ENCODE measurements around the gene EXOSC7.

The EXOSC7 gene

DNA sequence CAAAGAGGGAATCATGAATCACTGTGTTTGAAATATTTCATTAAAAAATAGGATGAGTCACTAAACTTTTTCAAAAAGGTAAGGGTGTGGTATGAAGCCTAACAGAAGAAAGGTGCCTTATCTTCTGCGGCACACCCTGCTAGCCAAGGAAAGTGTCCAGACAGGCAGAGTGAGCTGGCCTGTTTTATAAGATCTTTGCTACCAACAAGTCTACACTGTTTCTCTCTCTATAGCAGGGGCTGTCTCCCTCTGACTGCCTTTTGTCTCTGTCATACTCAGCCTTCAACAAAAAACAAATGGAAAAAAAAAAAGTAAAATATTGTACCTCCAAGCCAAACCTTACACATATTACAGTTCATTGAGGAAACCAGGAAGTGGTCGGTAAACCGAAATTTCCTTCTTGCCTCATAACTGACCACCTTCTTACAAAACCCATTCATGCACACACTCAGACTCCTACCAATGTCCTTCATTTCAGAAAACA lies 9.2 kb upstream of the EXOSC7 start:
- TF ChIP-seq, protein P1, sequence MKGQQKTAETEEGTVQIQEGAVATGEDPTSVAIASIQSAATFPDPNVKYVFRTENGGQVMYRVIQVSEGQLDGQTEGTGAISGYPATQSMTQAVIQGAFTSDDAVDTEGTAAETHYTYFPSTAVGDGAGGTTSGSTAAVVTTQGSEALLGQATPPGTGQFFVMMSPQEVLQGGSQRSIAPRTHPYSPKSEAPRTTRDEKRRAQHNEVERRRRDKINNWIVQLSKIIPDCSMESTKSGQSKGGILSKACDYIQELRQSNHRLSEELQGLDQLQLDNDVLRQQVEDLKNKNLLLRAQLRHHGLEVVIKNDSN (IDR thresholded peaks at IDR 0.05) = no peak
- TF ChIP-seq ZBTB7A (IDR thresholded peaks at IDR 0.05; ENCODE audit: low read depth) = no peak
- TF ChIP-seq YY1 (IDR thresholded peaks at IDR 0.05; ENCODE audit: low read depth) = no peak
- TF ChIP-seq TEAD4 (IDR thresholded peaks at IDR 0.05) = no peak
- no peak for TF ChIP-seq REST (IDR thresholded peaks at IDR 0.05; ENCODE audit: low read depth)
- TF ChIP-seq NFIC (IDR thresholded peaks at IDR 0.05) = no peak
- TF ChIP-seq TCF12 (IDR thresholded peaks at IDR 0.05; ENCODE audit: low read depth) = no peak
- TF ChIP-seq EP300 (IDR thresholded peaks at IDR 0.05; ENCODE audit: borderline replicate concordance) = no peak
- TF ChIP-seq, protein P2, sequence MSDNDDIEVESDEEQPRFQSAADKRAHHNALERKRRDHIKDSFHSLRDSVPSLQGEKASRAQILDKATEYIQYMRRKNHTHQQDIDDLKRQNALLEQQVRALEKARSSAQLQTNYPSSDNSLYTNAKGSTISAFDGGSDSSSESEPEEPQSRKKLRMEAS (IDR thresholded peaks at IDR 0.05) = no peak
- no peak for TF ChIP-seq RAD21 (IDR thresholded peaks at IDR 0.05; ENCODE audit: low read depth)
- TF ChIP-seq CEBPB (IDR thresholded peaks at IDR 0.05) = no peak

DNA sequence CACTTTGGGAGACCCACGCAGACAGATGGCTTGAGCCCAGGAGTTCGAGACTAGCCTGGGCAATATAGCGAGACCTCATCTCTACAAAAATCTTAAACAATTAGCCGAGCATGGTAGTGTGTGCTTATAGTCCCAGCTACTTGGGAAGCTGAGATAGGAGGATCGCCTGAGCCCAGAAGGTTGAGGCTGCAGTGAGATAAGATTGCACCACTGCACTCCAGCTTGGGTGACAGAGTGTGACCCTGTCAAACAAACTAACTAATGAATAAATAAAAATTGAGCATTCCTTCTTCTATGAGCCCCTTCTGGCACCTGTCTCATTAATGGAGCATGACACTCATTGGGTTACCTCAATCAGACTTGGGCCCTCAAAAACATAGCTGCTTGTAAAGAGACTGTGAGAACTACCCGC lies 7.6 kb upstream of the EXOSC7 start:
- TF ChIP-seq RAD21 (IDR thresholded peaks at IDR 0.05; ENCODE audit: low read depth) = no peak

GRCh38 chr3:44969154-44969827 lies 6.8 kb upstream of the EXOSC7 start:
- TF ChIP-seq CREB1 (IDR thresholded peaks at IDR 0.05; ENCODE audit: low read depth) (no peak), ZBTB7A (IDR thresholded peaks at IDR 0.05; ENCODE audit: low read depth) (no peak), NFIC (IDR thresholded peaks at IDR 0.05) (no peak), EGR1 (IDR thresholded peaks at IDR 0.05) (no peak), TEAD4 (IDR thresholded peaks at IDR 0.05) (no peak), TCF12 (IDR thresholded peaks at IDR 0.05; ENCODE audit: low read depth) (no peak), FOXM1 (IDR thresholded peaks at IDR 0.05; ENCODE audit: borderline replicate concordance, low read depth) (no peak), EP300 (IDR thresholded peaks at IDR 0.05; ENCODE audit: borderline replicate concordance) (no peak), YY1 (IDR thresholded peaks at IDR 0.05; ENCODE audit: low read depth) (no peak), REST (IDR thresholded peaks at IDR 0.05; ENCODE audit: low read depth) (no peak)

DNA sequence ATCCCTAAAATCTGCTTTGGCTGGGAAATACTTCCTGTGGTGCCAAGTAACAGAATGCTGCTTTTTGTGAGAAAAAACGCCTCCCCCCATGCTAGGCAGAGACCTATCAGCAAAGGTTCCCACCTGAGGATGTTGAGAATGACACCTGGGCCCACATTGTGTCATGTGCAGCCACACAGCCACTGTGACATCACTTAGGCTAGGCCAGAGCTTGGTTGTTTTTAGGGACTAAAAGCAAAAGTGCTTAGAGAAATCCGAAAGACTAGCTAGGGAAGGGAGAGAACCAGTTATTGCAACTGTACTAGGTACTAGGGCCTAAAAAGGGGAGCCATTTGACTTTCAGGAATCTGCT lies 6.2 kb upstream of the EXOSC7 start:
- no peak for TF ChIP-seq FOXM1 (IDR thresholded peaks at IDR 0.05; ENCODE audit: borderline replicate concordance, low read depth)
- no peak for TF ChIP-seq YY1 (IDR thresholded peaks at IDR 0.05; ENCODE audit: low read depth)
- TF ChIP-seq EP300 (IDR thresholded peaks at IDR 0.05; ENCODE audit: borderline replicate concordance) = no peak
- TF ChIP-seq, protein P1 (IDR thresholded peaks at IDR 0.05) = no peak
- TF ChIP-seq REST (IDR thresholded peaks at IDR 0.05; ENCODE audit: low read depth) = no peak
- TF ChIP-seq TCF12 (IDR thresholded peaks at IDR 0.05; ENCODE audit: low read depth) = no peak
- TF ChIP-seq CREB1 (IDR thresholded peaks at IDR 0.05; ENCODE audit: low read depth) = no peak
- TF ChIP-seq, protein P2 (IDR thresholded peaks at IDR 0.05) = no peak
- no peak for TF ChIP-seq EGR1 (IDR thresholded peaks at IDR 0.05)
- no peak for TF ChIP-seq TEAD4 (IDR thresholded peaks at IDR 0.05)
- TF ChIP-seq TAF1 (IDR thresholded peaks at IDR 0.05; ENCODE audit: low read depth) = no peak
- TF ChIP-seq ZBTB7A (IDR thresholded peaks at IDR 0.05; ENCODE audit: low read depth) = no peak
- no peak for TF ChIP-seq NFIC (IDR thresholded peaks at IDR 0.05)
- TF ChIP-seq CEBPB (IDR thresholded peaks at IDR 0.05) = no peak
- no peak for TF ChIP-seq RAD21 (IDR thresholded peaks at IDR 0.05; ENCODE audit: low read depth)
